Stimulated activated CD4-positive, alpha-beta T cell treated with anti-CD3 and anti-CD28 coated beads, TNF-alpha, amount 100 ng/mL, for 1 hour (primary cell): ENCODE measurements around the gene CAPN5.

Experiments
- DNase-seq, 3 donors: peaks; one replicate each; pipeline ENCODE4 v3.0.0-alpha.2; 2020; ENCODE audit warnings: low read depth in 3 of 3, low spot score in 1 of 3

Gene CAPN5

GRCh38 chr11:77082838-77083565 is 16.2 kb downstream of the CAPN5 start:
- DNase-seq: peak in 1 of 3 donors; percentile 15

GRCh38 chr11:77083566-77084245 is 16.9 kb downstream of the CAPN5 start:
- DNase-seq: no peak

GRCh38 chr11:77084581-77085191 is 17.9 kb downstream of the CAPN5 start:
- no peak for DNase-seq

GRCh38 chr11:77085652-77086051 is 18.9 kb downstream of the CAPN5 start:
- no peak for DNase-seq

GRCh38 chr11:77086521-77087472 is 20.0 kb downstream of the CAPN5 start:
- DNase-seq: no peak

GRCh38 chr11:77087723-77088225 is 21.0 kb downstream of the CAPN5 start:
- no peak for DNase-seq

- no peak for DNase-seq
Observed at GRCh38 chr11:77088236-77089003, 21.6 kb downstream of the CAPN5 start.

- no peak for DNase-seq
Observed at GRCh38 chr11:77089004-77089545, 22.3 kb downstream of the CAPN5 start.

- DNase-seq: no peak
Observed at GRCh38 chr11:77090046-77090372, 23.2 kb downstream of the CAPN5 start.

GRCh38 chr11:77090373-77091111 is 23.8 kb downstream of the CAPN5 start:
- DNase-seq: no peak

GRCh38 chr11:77091146-77091940 is 24.6 kb downstream of the CAPN5 start:
- DNase-seq: peak; percentile 26 to 69 (median 53)

- DNase-seq: no peak
Observed at GRCh38 chr11:77092382-77092781, 25.6 kb downstream of the CAPN5 start.

- no peak for DNase-seq
Observed at GRCh38 chr11:77093056-77093891, 26.5 kb downstream of the CAPN5 start.

GRCh38 chr11:77093987-77094840 is 27.4 kb downstream of the CAPN5 start:
- DNase-seq: no peak

GRCh38 chr11:77094841-77095365 is 28.1 kb downstream of the CAPN5 start:
- no peak for DNase-seq
